ENCODE results near the gene TOP3A.

The TOP3A gene

GRCh38 chr17:18225121-18225641, 89.6 kb downstream of the TOP3A start, which contains the start of gene LLGL1:
Gene LLGL1 (plus strand): TSS chr17:18225635. CDS start chr17:18225683, 48 bp downstream.
- H3K27me3 ChIP-seq (ENCODE audit: control insufficient read depth, low read length) = no peaks in the 10 kb centered on the region
- no peaks in the 10 kb centered on the region for H3K9me3 ChIP-seq (ENCODE audit: control insufficient read depth, insufficient read depth, low read length)
- peak within 1 kb of the TSS; percentile 77 for H3K4me2 ChIP-seq (ENCODE audit: low read length)
- no peak within 1 kb of the TSS for H3K27ac ChIP-seq (ENCODE audit: low read depth, low read length)
- H3K4me1 ChIP-seq (ENCODE audit: control insufficient read depth, low read length) = peaks cover 14% of the 10 kb centered on the region
- no peaks in the 10 kb centered on the region for H3F3A ChIP-seq (ENCODE audit: control insufficient read depth, insufficient read depth)
- H3K36me3 ChIP-seq (ENCODE audit: control insufficient read depth, low read length) = no peaks in the 10 kb centered on the region
- peak within 1 kb of the TSS; percentile 80 for H3K4me3 ChIP-seq (ENCODE audit: low read length)
- TF ChIP-seq CTCF (IDR thresholded peaks at IDR 0.05; ENCODE audit: low read depth, low read length, poor library complexity, severe bottlenecking) (no peak), EZH2phosphoT487 (IDR thresholded peaks at IDR 0.05; ENCODE audit: borderline replicate concordance, low read length) (no peak)
- peaks cover 8% of the 10 kb centered on the region for H3K79me2 ChIP-seq (ENCODE audit: control insufficient read depth, low read length)
- no peaks in the 10 kb centered on the region for H4K20me1 ChIP-seq (ENCODE audit: control insufficient read depth, insufficient read depth, low read depth, low read length)
- H3K9me2 ChIP-seq (replicated peaks; ENCODE audit: control insufficient read depth, low read length) = no peaks in the 10 kb centered on the region

- H3K27ac ChIP-seq (ENCODE audit: low read depth, low read length) = no peak overlapping the region
- peaks cover 8% of the 10 kb centered on the region for H3K79me2 ChIP-seq (ENCODE audit: control insufficient read depth, low read length)
- H3K4me2 ChIP-seq (ENCODE audit: low read length) = peak overlapping the region; percentile 66
- TF ChIP-seq CTCF (IDR thresholded peaks at IDR 0.05; ENCODE audit: low read depth, low read length, poor library complexity, severe bottlenecking) (no peak), EZH2phosphoT487 (IDR thresholded peaks at IDR 0.05; ENCODE audit: borderline replicate concordance, low read length) (no peak)
- H3K9me3 ChIP-seq (ENCODE audit: control insufficient read depth, insufficient read depth, low read length) = no peaks in the 10 kb centered on the region
- H3K27me3 ChIP-seq (ENCODE audit: control insufficient read depth, low read length) = no peaks in the 10 kb centered on the region
- no peaks in the 10 kb centered on the region for H3K36me3 ChIP-seq (ENCODE audit: control insufficient read depth, low read length)
- H3K9me2 ChIP-seq (replicated peaks; ENCODE audit: control insufficient read depth, low read length) = no peaks in the 10 kb centered on the region
- peak overlapping the region; percentile 63 for H3K4me3 ChIP-seq (ENCODE audit: low read length)
- no peaks in the 10 kb centered on the region for H4K20me1 ChIP-seq (ENCODE audit: control insufficient read depth, insufficient read depth, low read depth, low read length)
- H3F3A ChIP-seq (ENCODE audit: control insufficient read depth, insufficient read depth) = no peaks in the 10 kb centered on the region
- H3K4me1 ChIP-seq (ENCODE audit: control insufficient read depth, low read length) = peaks cover 14% of the 10 kb centered on the region
Observed at GRCh38 chr17:18224387-18225120, 90.2 kb downstream of the TOP3A start.

- no peak overlapping the region for H3K27ac ChIP-seq (ENCODE audit: low read depth, low read length)
Observed at GRCh38 chr17:18224053-18224386, 90.8 kb downstream of the TOP3A start.

More at GRCh38 chr17:18224053-18224386, 90.8 kb downstream of the TOP3A start:
- Histone ChIP-seq H3K36me3 (ENCODE audit: control insufficient read depth, low read length) (no peaks in the 10 kb centered on the region), H3K79me2 (ENCODE audit: control insufficient read depth, low read length) (peaks cover 8% of the 10 kb centered on the region), H4K20me1 (ENCODE audit: control insufficient read depth, insufficient read depth, low read depth, low read length) (no peaks in the 10 kb centered on the region), H3K4me1 (ENCODE audit: control insufficient read depth, low read length) (peaks cover 14% of the 10 kb centered on the region), H3K9me2 (replicated peaks; ENCODE audit: control insufficient read depth, low read length) (no peaks in the 10 kb centered on the region), H3K9me3 (ENCODE audit: control insufficient read depth, insufficient read depth, low read length) (no peaks in the 10 kb centered on the region), H3F3A (ENCODE audit: control insufficient read depth, insufficient read depth) (no peaks in the 10 kb centered on the region), H3K27me3 (ENCODE audit: control insufficient read depth, low read length) (no peaks in the 10 kb centered on the region), H3K4me2 (ENCODE audit: low read length) (no peak overlapping the region), H3K4me3 (ENCODE audit: low read length) (no peak overlapping the region)
- TF ChIP-seq EZH2phosphoT487 (IDR thresholded peaks at IDR 0.05; ENCODE audit: borderline replicate concordance, low read length) = no peak
